Ishikawa (cell line): Measurements from ENCODE around the gene TANC1.

Experiments used
- CEBPB ChIP-seq: IDR thresholded peaks from 2 replicates; pipeline ENCODE4 v1.6.1; 2012
- CREB1 ChIP-seq: IDR thresholded peaks from 2 replicates; pipeline ENCODE4 v1.6.1; 2012; ENCODE audit warnings: low read depth
- EGR1 ChIP-seq: IDR thresholded peaks from 2 replicates; pipeline ENCODE4 v1.6.1; 2012
- EP300 ChIP-seq: IDR thresholded peaks from 2 replicates; pipeline ENCODE4 v1.6.1; 2012; ENCODE audit warnings: borderline replicate concordance
- FOXM1 ChIP-seq: IDR thresholded peaks from 2 replicates; pipeline ENCODE4 v1.6.1; 2012; ENCODE audit warnings: low read depth, borderline replicate concordance
- MAX ChIP-seq: IDR thresholded peaks from 2 replicates; pipeline ENCODE4 v1.6.1; 2012
- NFIC ChIP-seq: IDR thresholded peaks from 2 replicates; pipeline ENCODE4 v1.6.1; 2012
- RAD21 ChIP-seq: IDR thresholded peaks from 2 replicates; pipeline ENCODE4 v1.6.1; 2012; ENCODE audit warnings: low read depth
- REST ChIP-seq: IDR thresholded peaks from 2 replicates; pipeline ENCODE4 v1.6.1; 2012; ENCODE audit warnings: low read depth, mild to moderate bottlenecking
- TAF1 ChIP-seq: IDR thresholded peaks from 2 replicates; pipeline ENCODE4 v1.6.1; 2012; ENCODE audit warnings: low read depth, mild to moderate bottlenecking
- TCF12 ChIP-seq: IDR thresholded peaks from 2 replicates; pipeline ENCODE4 v1.6.1; 2012; ENCODE audit warnings: low read depth
- TEAD4 ChIP-seq: IDR thresholded peaks from 2 replicates; pipeline ENCODE4 v1.6.1; 2012
- USF1 ChIP-seq: IDR thresholded peaks from 2 replicates; pipeline ENCODE4 v1.6.1; 2012
- YY1 ChIP-seq: IDR thresholded peaks from 2 replicates; pipeline ENCODE4 v1.6.1; 2012; ENCODE audit warnings: low read depth
- ZBTB7A ChIP-seq: IDR thresholded peaks from 2 replicates; pipeline ENCODE4 v1.6.1; 2012; ENCODE audit warnings: low read depth

Gene TANC1

GRCh38 chr2:159228081-159228581 is 259.7 kb downstream of the TANC1 start:
- TF ChIP-seq TCF12: no peak
- TF ChIP-seq CEBPB: no peak
- no peak for TF ChIP-seq EP300
- no peak for TF ChIP-seq USF1
- no peak for TF ChIP-seq RAD21
- no peak for TF ChIP-seq YY1
- TF ChIP-seq FOXM1: no peak
- TF ChIP-seq CREB1: no peak
- no peak for TF ChIP-seq ZBTB7A
- no peak for TF ChIP-seq NFIC
- TF ChIP-seq MAX: no peak
- no peak for TF ChIP-seq REST
- no peak for TF ChIP-seq TEAD4
- TF ChIP-seq EGR1: no peak

GRCh38 chr2:159229476-159230144 is 261.2 kb downstream of the TANC1 start:
- no peak for TF ChIP-seq TCF12
- no peak for TF ChIP-seq FOXM1
- TF ChIP-seq EGR1: no peak
- no peak for TF ChIP-seq REST
- TF ChIP-seq ZBTB7A: no peak
- no peak for TF ChIP-seq RAD21
- TF ChIP-seq USF1: no peak
- TF ChIP-seq TAF1: no peak
- TF ChIP-seq CREB1: no peak
- no peak for TF ChIP-seq NFIC
- no peak for TF ChIP-seq CEBPB
- no peak for TF ChIP-seq MAX
- no peak for TF ChIP-seq EP300
- no peak for TF ChIP-seq TEAD4
- no peak for TF ChIP-seq YY1

GRCh38 chr2:159230145-159230877 is 261.9 kb downstream of the TANC1 start:
- TF ChIP-seq YY1 (no peak), RAD21 (no peak), TEAD4 (no peak), REST (no peak), TCF12 (no peak), MAX (no peak), NFIC (no peak), TAF1 (no peak), CREB1 (no peak), USF1 (no peak)
